Measurements from ENCODE around the gene TM9SF3.
A peak's percentile ranks its signal among the peaks of the same experiment; 100 is the strongest.

TM9SF3 gene

GRCh38 chr10:96586419-96587263 is at the start of gene TM9SF3:
TM9SF3 (minus strand) TSS chr10:96587012; CDS start chr10:96586835, 177 bp downstream.
- peak; percentile 37 to 91 (median 81) for DNase-seq

GRCh38 chr10:96636551-96636950 is 49.7 kb upstream of the TM9SF3 start:
- DNase-seq: no peak

- DNase-seq: peak in 1 of 51 donors; percentile 35
Measured at GRCh38 chr10:96632974-96633710, 46.3 kb upstream of the TM9SF3 start.

GRCh38 chr10:96627292-96627691 is 40.5 kb upstream of the TM9SF3 start:
- no peak for DNase-seq

GRCh38 chr10:96626795-96627194 is 40.0 kb upstream of the TM9SF3 start:
- DNase-seq: no peak

- no peak for DNase-seq
Measured at GRCh38 chr10:96625173-96625572, 38.4 kb upstream of the TM9SF3 start.

- no peak for DNase-seq
Measured at GRCh38 chr10:96622013-96622787, 35.4 kb upstream of the TM9SF3 start.

GRCh38 chr10:96619796-96620773 is 33.3 kb upstream of the TM9SF3 start:
- no peak for DNase-seq

GRCh38 chr10:96619120-96619519 is 32.3 kb upstream of the TM9SF3 start:
- DNase-seq: no peak

GRCh38 chr10:96618653-96619052 is 31.8 kb upstream of the TM9SF3 start:
- peak in 39 of 51 donors; percentile 5 to 80 (median 40) for DNase-seq

- DNase-seq: no peak
Measured at GRCh38 chr10:96616961-96617360, 30.1 kb upstream of the TM9SF3 start.

- DNase-seq: no peak
Measured at GRCh38 chr10:96614515-96614914, 27.7 kb upstream of the TM9SF3 start.

- DNase-seq: no peak
Measured at GRCh38 chr10:96613576-96613975, 26.8 kb upstream of the TM9SF3 start.

GRCh38 chr10:96612055-96612830 is 25.4 kb upstream of the TM9SF3 start:
- no peak for DNase-seq

- DNase-seq: no peak
Measured at GRCh38 chr10:96610817-96611216, 24.0 kb upstream of the TM9SF3 start.

- DNase-seq: no peak
Measured at GRCh38 chr10:96609510-96609909, 22.7 kb upstream of the TM9SF3 start.

GRCh38 chr10:96608805-96609204 is 22.0 kb upstream of the TM9SF3 start:
- no peak for DNase-seq

GRCh38 chr10:96608262-96608661 is 21.4 kb upstream of the TM9SF3 start:
- no peak for DNase-seq

- no peak for DNase-seq
Measured at GRCh38 chr10:96606946-96607345, 20.1 kb upstream of the TM9SF3 start.

GRCh38 chr10:96606216-96606615 is 19.4 kb upstream of the TM9SF3 start:
- no peak for DNase-seq
